ENCODE results near the gene ANKRD53. TPM values are rescaled to one million over a fixed set of nuclear protein-coding genes. Genes with fewer than 3 reads are reported as not detected.

ANKRD53 gene
- total and polyA plus RNA-seq, 9 of the 15 experiments (the other 6 are each of a cell fraction or from before 2014, with no cell fraction given), result 0.18 TPM; not detected in 8

DNA sequence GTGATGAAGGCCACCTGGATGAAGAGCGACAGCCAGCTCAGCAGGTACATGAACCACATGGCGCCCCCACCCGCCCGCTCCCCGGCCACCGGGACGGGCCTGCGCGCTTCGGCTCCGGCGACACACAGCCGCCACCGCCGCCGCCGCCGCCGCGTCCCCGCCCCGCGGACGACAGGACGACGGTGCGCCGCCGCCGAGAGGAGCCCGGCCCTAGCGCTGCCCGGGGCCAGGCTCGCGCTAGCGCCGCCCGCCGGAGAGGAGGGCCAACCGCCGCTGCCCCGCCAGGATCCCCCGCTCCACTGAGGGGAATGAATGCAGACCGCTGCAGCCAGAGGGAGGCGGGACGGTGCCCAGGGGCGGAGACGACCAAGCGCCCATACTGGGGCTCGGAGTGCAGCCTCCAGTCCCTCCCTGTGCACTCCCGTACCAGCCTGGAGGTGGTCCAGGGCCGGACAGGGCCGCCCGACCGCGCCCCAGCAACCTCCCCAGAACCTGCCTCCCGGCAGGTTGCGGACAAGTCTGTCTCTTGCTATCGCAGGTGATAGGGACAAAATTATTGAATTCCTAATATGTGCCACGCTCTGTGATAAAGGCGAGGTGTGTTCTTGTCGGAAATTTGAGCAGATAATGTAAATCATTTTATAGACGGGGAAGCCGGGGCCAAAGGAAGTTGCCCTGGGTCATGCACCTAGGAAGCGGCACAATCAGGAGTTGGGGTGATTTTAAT, 16.4 kb downstream of the ANKRD53 start, which contains the start of gene TEX261 (continued):
- 0 out of 2 replicates have a peak, but pooled peaks have one; percentile 5 for TF ChIP-seq GATAD2A (IDR thresholded peaks at IDR 0.05)
- TF ChIP-seq ZNF175 (CRISPR knock-in tag; IDR thresholded peaks at IDR 0.05; ENCODE audit: low read depth), result no peak
- TF ChIP-seq MAZ (CRISPR knock-in tag; conservative IDR thresholded peaks at IDR 0.05 in 1 of 2, IDR thresholded peaks at IDR 0.05 in 1 of 2), result peak; percentile 65 to 78
- TF ChIP-seq, protein P1, sequence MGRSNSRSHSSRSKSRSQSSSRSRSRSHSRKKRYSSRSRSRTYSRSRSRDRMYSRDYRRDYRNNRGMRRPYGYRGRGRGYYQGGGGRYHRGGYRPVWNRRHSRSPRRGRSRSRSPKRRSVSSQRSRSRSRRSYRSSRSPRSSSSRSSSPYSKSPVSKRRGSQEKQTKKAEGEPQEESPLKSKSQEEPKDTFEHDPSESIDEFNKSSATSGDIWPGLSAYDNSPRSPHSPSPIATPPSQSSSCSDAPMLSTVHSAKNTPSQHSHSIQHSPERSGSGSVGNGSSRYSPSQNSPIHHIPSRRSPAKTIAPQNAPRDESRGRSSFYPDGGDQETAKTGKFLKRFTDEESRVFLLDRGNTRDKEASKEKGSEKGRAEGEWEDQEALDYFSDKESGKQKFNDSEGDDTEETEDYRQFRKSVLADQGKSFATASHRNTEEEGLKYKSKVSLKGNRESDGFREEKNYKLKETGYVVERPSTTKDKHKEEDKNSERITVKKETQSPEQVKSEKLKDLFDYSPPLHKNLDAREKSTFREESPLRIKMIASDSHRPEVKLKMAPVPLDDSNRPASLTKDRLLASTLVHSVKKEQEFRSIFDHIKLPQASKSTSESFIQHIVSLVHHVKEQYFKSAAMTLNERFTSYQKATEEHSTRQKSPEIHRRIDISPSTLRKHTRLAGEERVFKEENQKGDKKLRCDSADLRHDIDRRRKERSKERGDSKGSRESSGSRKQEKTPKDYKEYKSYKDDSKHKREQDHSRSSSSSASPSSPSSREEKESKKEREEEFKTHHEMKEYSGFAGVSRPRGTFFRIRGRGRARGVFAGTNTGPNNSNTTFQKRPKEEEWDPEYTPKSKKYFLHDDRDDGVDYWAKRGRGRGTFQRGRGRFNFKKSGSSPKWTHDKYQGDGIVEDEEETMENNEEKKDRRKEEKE (IDR thresholded peaks at IDR 0.05; ENCODE audit: borderline replicate concordance in 1 of 2, control insufficient read depth in 1 of 2, low read depth in 2 of 2, low read length in 1 of 2), result peak in 1 of 2 experiments; percentile 73; a peak in 1 of 4 replicates
- peak; percentile 67 for TF ChIP-seq SMAD4 (CRISPR knock-in tag; conservative IDR thresholded peaks at IDR 0.05)
- TF ChIP-seq ESRRA (IDR thresholded peaks at IDR 0.05; ENCODE audit: borderline replicate concordance, low read depth), result peak; percentile 55
- 0 out of 2 replicates have a peak, but pooled peaks have one; percentile 6 for TF ChIP-seq EP300 (IDR thresholded peaks at IDR 0.05; ENCODE audit: low read length)
- TF ChIP-seq, protein P2, sequence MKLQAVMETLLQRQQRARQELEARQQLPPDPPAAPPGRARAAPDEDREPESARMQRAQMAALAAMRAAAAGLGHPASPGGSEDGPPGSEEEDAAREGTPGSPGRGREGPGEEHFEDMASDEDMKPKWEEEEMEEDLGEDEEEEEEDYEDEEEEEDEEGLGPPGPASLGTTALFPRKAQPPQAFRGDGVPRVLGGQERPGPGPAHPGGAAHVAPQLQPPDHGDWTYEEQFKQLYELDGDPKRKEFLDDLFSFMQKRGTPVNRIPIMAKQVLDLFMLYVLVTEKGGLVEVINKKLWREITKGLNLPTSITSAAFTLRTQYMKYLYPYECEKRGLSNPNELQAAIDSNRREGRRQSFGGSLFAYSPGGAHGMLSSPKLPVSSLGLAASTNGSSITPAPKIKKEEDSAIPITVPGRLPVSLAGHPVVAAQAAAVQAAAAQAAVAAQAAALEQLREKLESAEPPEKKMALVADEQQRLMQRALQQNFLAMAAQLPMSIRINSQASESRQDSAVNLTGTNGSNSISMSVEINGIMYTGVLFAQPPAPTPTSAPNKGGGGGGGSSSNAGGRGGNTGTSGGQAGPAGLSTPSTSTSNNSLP (IDR thresholded peaks at IDR 0.05; ENCODE audit: borderline replicate concordance, low read depth, low read length), result 0 out of 2 replicates have a peak, but pooled peaks have one; percentile 18
- no peak for TF ChIP-seq HDAC6 (IDR thresholded peaks at IDR 0.05; ENCODE audit: low read depth, low read length)
- TF ChIP-seq HCFC1 (IDR thresholded peaks at IDR 0.05; ENCODE audit: low read depth, low read length), result peak; percentile 72
- no peak for TF ChIP-seq FOXK1 (CRISPR knock-in tag; IDR thresholded peaks at IDR 0.05; ENCODE audit: borderline replicate concordance)

Data from K562 (cell line).